ENCODE measurements around the gene LCN6. TPM values are rescaled to one million over a fixed set of nuclear protein-coding genes. Genes with fewer than 3 reads are reported as not detected.

The LCN6 gene
- total and polyA plus RNA-seq, 9 of the 15 experiments (the other 6 are each of a cell fraction or from before 2014, with no cell fraction given) = 0.10 to 0.45 (median 0.37) TPM; not detected in 5

- peak; percentile 55; the same call in 1 of the 2 replicates for TF ChIP-seq JUND (IDR thresholded peaks at IDR 0.05; ENCODE audit: borderline replicate concordance, low read depth, low read length)
- no peak for TF ChIP-seq JUND (tag; IDR thresholded peaks at IDR 0.05; ENCODE audit: borderline replicate concordance, low read depth, low read length)
- no peak for TF ChIP-seq KHSRP (IDR thresholded peaks at IDR 0.05)
- no peak for TF ChIP-seq ZBTB1 (CRISPR knock-in tag; IDR thresholded peaks at IDR 0.05; ENCODE audit: borderline replicate concordance, low read depth)
- no peak for TF ChIP-seq ARID2 (IDR thresholded peaks at IDR 0.05)
- no peak for TF ChIP-seq FOXK1 (CRISPR knock-in tag; IDR thresholded peaks at IDR 0.05; ENCODE audit: borderline replicate concordance)
- no peak for TF ChIP-seq HEY1 (CRISPR knock-in tag; IDR thresholded peaks at IDR 0.05; ENCODE audit: borderline replicate concordance)
Measured at GRCh38 chr9:136725612-136726011, 22.7 kb downstream of the LCN6 start (continued).

- WGBS (ENCODE audit: insufficient coverage, low coverage, missing lambda C conversion rate) = 94% methylated on average over 5 of the region's 7 CpGs
- peaks cover 2% of the 10 kb centered on the region for H3K9me1 ChIP-seq (ENCODE audit: control insufficient read depth, insufficient read depth, low read length)
- no peak overlapping the region for H3K4me3 ChIP-seq
- no peak overlapping the region for H2AFZ ChIP-seq (ENCODE audit: low read depth, low read length)
- H3K27me3 ChIP-seq (ENCODE audit: control insufficient read depth in 2 of 2, insufficient read depth in 2 of 2, low read length in 2 of 2) = no peaks in the 10 kb centered on the region
- H4K20me1 ChIP-seq (replicated peaks; ENCODE audit: control insufficient read depth, insufficient read depth, low read length) = peaks cover 53% of the 10 kb centered on the region
- H3K4me1 ChIP-seq (replicated peaks in 1 of 2; ENCODE audit: control insufficient read depth in 2 of 2, insufficient read depth in 2 of 2, low read length in 2 of 2) = peaks cover 21 to 87% of the 10 kb centered on the region in 2 experiments; a peak in 4 of 5 replicates
- H3K79me2 ChIP-seq (ENCODE audit: control insufficient read depth, insufficient read depth, low read length) = peaks cover 63% of the 10 kb centered on the region
- DNase-seq (ENCODE audit: extremely low read depth in 1 of 4, low spot score in 3 of 4) = no peak
- BruUV-seq (replicated peaks) = no TSS peak
- in situ Hi-C loops (cut with MboI) = no loop called here
- POLR2A ChIA-PET = interaction anchor here (1.2 to 5.3 kb wide), 2 partner anchors 9 to 12 kb away, joined by 6 to 44 read pairs; partner anchors contain the start of gene DIPK1B
- H3K9me3 ChIP-seq (replicated peaks; ENCODE audit: control insufficient read depth, insufficient read depth, low read depth, low read length) = no peaks in the 10 kb centered on the region
- ATAC-seq = no peak
- intact Hi-C loops (cut with micrococcal nuclease) = no loop called here
- H3K9ac ChIP-seq (ENCODE audit: insufficient read depth in 1 of 2, low read depth in 2 of 2, low read length in 2 of 2) = peak overlapping the region in 1 of 2 experiments; percentile 80; a peak in 2 of 4 replicates
- CTCF ChIA-PET (ENCODE audit: low intra/inter-chr PET ratio) = no interaction called here
- no peak overlapping the region for H3K4me2 ChIP-seq (ENCODE audit: insufficient read depth, low read length)
- TF ChIP-seq HLTF (IDR thresholded peaks at IDR 0.05) (no peak), ZNF24 (IDR thresholded peaks at IDR 0.05) (no peak), NFE2L1 (tag; IDR thresholded peaks at IDR 0.05; ENCODE audit: borderline replicate concordance, low read depth) (no peak), FOXJ2 (tag; IDR thresholded peaks at IDR 0.05) (no peak), CTBP1 (IDR thresholded peaks at IDR 0.05; ENCODE audit: borderline replicate concordance) (no peak), POLR2G (IDR thresholded peaks at IDR 0.05; ENCODE audit: low read depth, low read length) (peak; percentile 46), RBFOX2 (IDR thresholded peaks at IDR 0.05; ENCODE audit: low read depth, low read length) (peak; percentile 47)
- H3K36me3 ChIP-seq (ENCODE audit: control insufficient read depth, insufficient read depth, low read length) = peaks cover 67% of the 10 kb centered on the region
- no peak for FAIRE-seq
- no peak overlapping the region for H3K27ac ChIP-seq (ENCODE audit: extremely low read depth, low read depth, low read length)
Measured at GRCh38 chr9:136724772-136725171, 23.6 kb downstream of the LCN6 start.

All from K562 (cell line).